Right renal cortex interstitium (tissue), 3 donors: ENCODE data around the gene OVOL2. TPM values are rescaled to one million over a fixed set of nuclear protein-coding genes. Genes with fewer than 3 reads are reported as not detected.
"Not testable (repeated sequence)": the region's sequence is repeated elsewhere in the genome, so short reads cannot be mapped to it uniquely, and the experiment has no call there.

ENCODE experiments used
- DNase-seq, 3 donors: peaks; one replicate each; pipeline ENCODE4 v3.0.0-alpha.2; 2013; ENCODE audit warnings: low read depth in 3 of 3, low spot score in 2 of 3
- polyA plus RNA-seq, 3 donors: library from polyadenylated mRNA; unstranded; fragments of 120-200 nt; gene quantifications; one replicate each; pipeline ENCODE4 v1.2.1, GENCODE V29; 2013; ENCODE audit not compliant: insufficient read length in 3 of 3

The OVOL2 gene
- 1 to 10 TPM; 1.1 to 1.4 (median 1.3) TPM for polyA plus RNA-seq

GRCh38 chr20:18057101-18057993 is at the start of gene OVOL2:
TSS of gene OVOL2 (minus strand) at chr20:18057916. CDS start at chr20:18057634, 282 bp downstream.
- peak in 2 of 3 donors; percentile 36 to 50 for DNase-seq

- no peak for DNase-seq
Observed at GRCh38 chr20:18103497-18103896, 45.8 kb upstream of the OVOL2 start.

GRCh38 chr20:18101125-18101810 is 43.6 kb upstream of the OVOL2 start:
- DNase-seq: no peak

- DNase-seq: not testable (repeated sequence)
Observed at GRCh38 chr20:18100569-18100968, 42.9 kb upstream of the OVOL2 start.

GRCh38 chr20:18094191-18094590 is 36.5 kb upstream of the OVOL2 start:
- DNase-seq: no peak

- DNase-seq: no peak
Observed at GRCh38 chr20:18093388-18093787, 35.7 kb upstream of the OVOL2 start.

- DNase-seq: no peak
Observed at GRCh38 chr20:18092890-18093289, 35.2 kb upstream of the OVOL2 start.

- DNase-seq: no peak
Observed at GRCh38 chr20:18091623-18092022, 33.9 kb upstream of the OVOL2 start.

- no peak for DNase-seq
Observed at GRCh38 chr20:18090477-18090876, 32.8 kb upstream of the OVOL2 start.

GRCh38 chr20:18090044-18090443 is 32.3 kb upstream of the OVOL2 start:
- no peak for DNase-seq

- not testable (repeated sequence) for DNase-seq
Observed at GRCh38 chr20:18088841-18089240, 31.1 kb upstream of the OVOL2 start.

GRCh38 chr20:18088298-18088697 is 30.6 kb upstream of the OVOL2 start:
- not testable (repeated sequence) for DNase-seq

- DNase-seq: no peak
Observed at GRCh38 chr20:18087054-18087453, 29.3 kb upstream of the OVOL2 start.

GRCh38 chr20:18080836-18081235 is 23.1 kb upstream of the OVOL2 start:
- DNase-seq: not testable (repeated sequence)

GRCh38 chr20:18079756-18080353 is 22.1 kb upstream of the OVOL2 start:
- DNase-seq: no peak

- DNase-seq: no peak
Observed at GRCh38 chr20:18077157-18077556, 19.4 kb upstream of the OVOL2 start.

GRCh38 chr20:18072532-18072931 is 14.8 kb upstream of the OVOL2 start:
- no peak for DNase-seq

GRCh38 chr20:18066421-18067333 is 9.0 kb upstream of the OVOL2 start:
- no peak for DNase-seq

- no peak for DNase-seq
Observed at GRCh38 chr20:18063676-18064075, 6.0 kb upstream of the OVOL2 start.

- no peak for DNase-seq
Observed at GRCh38 chr20:18059603-18060002, 1.9 kb upstream of the OVOL2 start.
